K562 (cell line): ENCODE data around the gene PAK1IP1. TPM values are rescaled to one million over a fixed set of nuclear protein-coding genes. Genes with fewer than 3 reads are reported as not detected.

Experiments used
- ARID2 ChIP-seq: fragments of 450-650 bp; IDR thresholded peaks from 2 replicates; pipeline ENCODE4 v1.6.1; 2017; ENCODE audit warnings: antibody characterized with exemption, mild to moderate bottlenecking
- CTBP1 ChIP-seq: fragments of 450-650 bp; IDR thresholded peaks from 2 replicates; pipeline ENCODE4 v1.6.1; 2016; ENCODE audit warnings: borderline replicate concordance
- DNMT1 ChIP-seq: fragments of 450-650 bp; IDR thresholded peaks from 2 replicates; pipeline ENCODE4 v1.6.1; 2016; ENCODE audit warnings: antibody characterized with exemption, mild to moderate bottlenecking
- E2F3 ChIP-seq: fragments of 250-450 bp; sonication (Bioruptor Pico); IDR thresholded peaks from 2 replicates; pipeline ENCODE4 v1.4.0; 2020; ENCODE audit warnings: mild to moderate bottlenecking
- FOXM1 ChIP-seq, 2 experiments: fragments of 450-650 bp in 1 of 2; sonication (generic) in 1 of 2; formaldehyde crosslinking in 1 of 2; IDR thresholded peaks; 2 replicates each; pipeline versions ENCODE4 v1.6.1 to v1.9.0; 2017 to 2022; ENCODE audit warnings: low read depth in 2 of 2, mild to moderate bottlenecking in 2 of 2, missing genetic modification reagents in 1 of 2, moderate library complexity in 1 of 2
- HNRNPK ChIP-seq: fragments of 200-400 bp; formaldehyde crosslinking; IDR thresholded peaks from one replicate; pipeline ENCODE4 v1.6.1; 2018; ENCODE audit warnings: mild to moderate bottlenecking, low read depth, low read length; ENCODE audit not compliant: poor library complexity, severe bottlenecking
- MBD2 ChIP-seq: sonication (generic); IDR thresholded peaks from 2 replicates; pipeline ENCODE4 v1.6.1; 2016; ENCODE audit warnings: low read depth, borderline replicate concordance
- NCOA2 ChIP-seq, 2 experiments: fragments of 450-650 bp; IDR thresholded peaks; 2 replicates each; pipeline ENCODE4 v1.6.1; 2018; ENCODE audit warnings: mild to moderate bottlenecking in 2 of 2, moderate library complexity in 1 of 2; ENCODE audit not compliant: partially characterized antibody in 2 of 2
- NFXL1 ChIP-seq: fragments of 450-650 bp; formaldehyde crosslinking; IDR thresholded peaks from 2 replicates; pipeline ENCODE4 v1.4.0; 2021; ENCODE audit warnings: mild to moderate bottlenecking
- NR2F6 ChIP-seq: fragments of 450-650 bp; formaldehyde crosslinking; IDR thresholded peaks from 2 replicates; pipeline ENCODE4 v1.4.0; 2020; ENCODE audit warnings: mild to moderate bottlenecking
- RBFOX2 ChIP-seq: fragments of 200-400 bp; formaldehyde crosslinking; IDR thresholded peaks from 2 replicates; pipeline ENCODE4 v1.6.1; 2017; ENCODE audit warnings: low read depth, mild to moderate bottlenecking, low read length, moderate library complexity
- RERE ChIP-seq: sonication (generic); formaldehyde crosslinking; IDR thresholded peaks from 2 replicates; pipeline ENCODE4 v1.8.0; 2023; ENCODE audit warnings: missing genetic modification reagents, mild to moderate bottlenecking, borderline replicate concordance
- SNRNP70 ChIP-seq: fragments of 200-400 bp; formaldehyde crosslinking; optimal IDR thresholded peaks from 2 replicates; pipeline ENCODE3; 2017; ENCODE audit warnings: low read depth, low read length
- SREBF2 ChIP-seq: sonication (generic); formaldehyde crosslinking; IDR thresholded peaks from 2 replicates; pipeline ENCODE4 v1.4.0; 2020; ENCODE audit warnings: mild to moderate bottlenecking, missing genetic modification reagents
- SRSF9 ChIP-seq: fragments of 200-400 bp; formaldehyde crosslinking; IDR thresholded peaks from 2 replicates; pipeline ENCODE4 v1.6.1; 2017; ENCODE audit warnings: low read depth, low read length, borderline replicate concordance
- STAG1 ChIP-seq: sonication (generic); formaldehyde crosslinking; IDR thresholded peaks from 2 replicates; pipeline ENCODE4 v1.5.0; 2020; ENCODE audit warnings: missing genetic modification reagents, borderline replicate concordance
- VEZF1 ChIP-seq: fragments of 200-800 bp; sonication (Bioruptor generic); IDR thresholded peaks from 2 replicates; pipeline ENCODE4 v1.6.1; 2017; ENCODE audit warnings: missing genetic modification characterization, missing compliant biosample characterization
- XRCC5 ChIP-seq: fragments of 200-400 bp; formaldehyde crosslinking; IDR thresholded peaks from 2 replicates; pipeline ENCODE4 v1.6.1; 2017; ENCODE audit warnings: low read depth, mild to moderate bottlenecking, low read length
- ZNF707 ChIP-seq: fragments of 250-450 bp; sonication (Bioruptor Pico); conservative IDR thresholded peaks from 2 replicates; pipeline ENCODE4 v1.8.0; 2022; ENCODE audit warnings: inconsistent platforms, mild to moderate bottlenecking, moderate library complexity
- polyA plus RNA-seq, 8 experiments: library from polyadenylated mRNA; depleted of rRNA in 4 of 8; stranded (reverse) in 5 of 8; unstranded in 3 of 8; fragments of >200 nt; fragmentation: Nextera tagmentation in 2 of 8; fragmentation: Illumina TruSeq in 1 of 8; extraction: Ambion mirVana in 2 of 8; extraction: Trizol in 1 of 8; gene quantifications; 2 replicates each; pipeline versions ENCODE4 v1.2.1 to v1.2.3, GENCODE V29; 2011 to 2014; ENCODE audit warnings: inconsistent platforms in 1 of 8, missing spikeins in 1 of 8
- total RNA-seq, 7 experiments: library from RNA; depleted of rRNA in 6 of 7; stranded (reverse); fragments of >200 nt in 6 of 7; fragmentation: Illumina TruSeq in 2 of 7; extraction: Trizol in 2 of 7; gene quantifications; 2 replicates each; pipeline versions ENCODE4 v1.2.1 to v1.2.3, GENCODE V29; 2011 to 2021; ENCODE audit warnings: low replicate concordance in 1 of 7
- TF ChIP-seq, protein P1 (sequence below), 2 experiments: IDR thresholded peaks; 2 replicates each; pipeline ENCODE4 v1.6.1; 2011; ENCODE audit warnings: borderline replicate concordance in 1 of 2, control low read depth in 1 of 2, low read depth in 1 of 2, low read length in 1 of 2, mild to moderate bottlenecking in 1 of 2, mixed read lengths in 1 of 2, moderate library complexity in 1 of 2; ENCODE audit not compliant: insufficient read depth in 1 of 2, insufficient read length in 1 of 2, poor library complexity in 1 of 2, severe bottlenecking in 1 of 2; ENCODE audit errors: extremely low read depth in 1 of 2

The PAK1IP1 gene
- total and polyA plus RNA-seq, 9 of the 15 experiments (the other 6 are each of a cell fraction or from before 2014, with no cell fraction given) = 50.0 to 200 (median 87.0) TPM

GRCh38 chr6:10662207-10662606 lies 32.6 kb upstream of the PAK1IP1 start (continued):
- TF ChIP-seq, protein P1, sequence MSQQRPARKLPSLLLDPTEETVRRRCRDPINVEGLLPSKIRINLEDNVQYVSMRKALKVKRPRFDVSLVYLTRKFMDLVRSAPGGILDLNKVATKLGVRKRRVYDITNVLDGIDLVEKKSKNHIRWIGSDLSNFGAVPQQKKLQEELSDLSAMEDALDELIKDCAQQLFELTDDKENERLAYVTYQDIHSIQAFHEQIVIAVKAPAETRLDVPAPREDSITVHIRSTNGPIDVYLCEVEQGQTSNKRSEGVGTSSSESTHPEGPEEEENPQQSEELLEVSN (IDR thresholded peaks at IDR 0.05; ENCODE audit: borderline replicate concordance in 1 of 2, extremely low read depth in 1 of 2, insufficient read depth in 1 of 2, insufficient read length in 1 of 2, low read depth in 1 of 2, low read length in 1 of 2, poor library complexity in 1 of 2, severe bottlenecking in 1 of 2) = no peak
- TF ChIP-seq XRCC5 = no peak
- TF ChIP-seq ARID2 = no peak
- TF ChIP-seq RBFOX2 = no peak
- TF ChIP-seq RERE = no peak
- TF ChIP-seq HNRNPK = no peak
- no peak for TF ChIP-seq SREBF2 (CRISPR knock-in tag)
- TF ChIP-seq E2F3 = peak; percentile 82; the same call in 1 of the 2 replicates
- 0 out of 2 replicates have a peak, but pooled peaks have one; percentile 20 for TF ChIP-seq ZNF707 (CRISPR knock-in tag)
- no peak for TF ChIP-seq CTBP1
- TF ChIP-seq NCOA2 (IDR thresholded peaks at IDR 0.05; ENCODE audit: partially characterized antibody in 2 of 2) = no peak
- no peak for TF ChIP-seq DNMT1
- TF ChIP-seq MBD2 = no peak
- TF ChIP-seq FOXM1 (IDR thresholded peaks at IDR 0.05; ENCODE audit: low read depth) = no peak
- TF ChIP-seq FOXM1 (CRISPR knock-in tag; IDR thresholded peaks at IDR 0.05; ENCODE audit: low read depth) = no peak
- TF ChIP-seq NFXL1 (CRISPR knock-in tag) = no peak
- no peak for TF ChIP-seq STAG1 (CRISPR knock-in tag)
- no peak for TF ChIP-seq NR2F6
- TF ChIP-seq VEZF1 (CRISPR knock-in tag) = 0 out of 2 replicates have a peak, but pooled peaks have one; percentile 22
- TF ChIP-seq SNRNP70 = no peak
- TF ChIP-seq SRSF9 = no peak
